GM19455 (cell line): Measurements from ENCODE around the gene PELI2.

Source experiments
- ATAC-seq: cut with Tn5 transposase; IDR thresholded peaks from one replicate; pipeline ENCODE4 v1.9.1; 2021; ENCODE audit not compliant: unreplicated experiment

The PELI2 gene

DNA sequence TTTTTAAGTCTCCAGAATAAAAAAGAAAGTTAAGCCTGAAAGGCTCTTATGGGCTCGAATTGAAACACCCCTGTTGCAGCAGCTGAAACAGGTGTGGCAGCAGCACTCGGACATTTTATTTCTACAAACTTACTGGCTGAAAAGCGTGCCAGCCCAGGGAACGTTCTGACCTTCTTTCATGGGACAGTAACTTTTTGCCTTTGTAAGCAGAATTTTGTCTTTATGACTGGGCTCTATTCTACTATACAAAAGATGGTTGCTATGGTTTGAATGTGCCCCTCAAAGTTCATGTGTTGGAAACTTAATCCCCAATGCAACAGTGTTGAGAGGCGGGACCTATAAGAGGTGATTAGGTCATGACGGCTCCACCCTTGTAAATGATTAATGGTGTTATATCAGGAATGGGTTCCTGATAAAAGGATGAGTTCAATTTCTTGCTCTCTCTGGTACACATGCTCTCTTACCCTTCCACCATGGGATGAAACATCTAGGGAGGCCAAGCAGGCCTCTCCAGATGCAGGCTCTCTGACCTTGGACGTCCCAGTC lies 52.7 kb downstream of the PELI2 start:
- ATAC-seq, result no peak

DNA sequence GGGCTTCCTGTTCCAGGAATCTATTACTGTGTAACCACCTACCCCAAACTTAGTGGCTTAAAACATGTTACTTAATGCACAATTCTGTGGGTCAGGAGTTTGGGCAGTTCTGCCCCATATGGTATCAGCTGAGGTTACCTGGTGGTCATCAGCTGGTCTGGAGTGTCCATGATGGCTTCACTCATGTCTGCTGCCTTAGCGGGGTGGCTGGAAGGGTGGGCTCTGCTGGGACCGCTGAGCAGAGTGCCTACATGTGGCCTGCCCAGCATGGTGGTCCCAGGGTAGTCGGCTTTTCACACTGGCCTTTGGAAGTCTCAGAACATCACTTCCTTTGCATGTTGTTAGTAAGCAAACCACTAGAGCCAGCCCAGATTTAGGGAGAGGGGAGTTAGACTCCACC lies 53.9 kb downstream of the PELI2 start:
- ATAC-seq, result no peak

DNA sequence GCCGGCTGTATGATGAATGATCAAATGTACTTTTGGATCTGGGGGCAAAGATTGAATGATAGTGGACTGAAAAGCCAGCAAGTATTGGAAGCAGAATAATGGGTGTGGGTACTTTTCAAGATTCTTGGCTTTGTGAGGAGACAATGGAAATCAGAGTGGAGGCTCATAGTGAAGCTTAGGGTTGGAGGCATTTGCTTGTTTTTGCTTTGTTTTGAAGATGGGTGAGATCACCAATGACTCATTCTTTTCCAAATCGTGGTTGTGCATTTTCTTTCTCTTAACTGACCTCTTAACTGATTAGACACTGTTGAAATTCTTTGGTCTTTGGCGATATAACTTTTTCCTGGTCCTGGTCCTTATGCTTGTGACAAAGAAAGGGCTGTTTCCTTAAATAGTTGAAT lies 54.4 kb downstream of the PELI2 start:
- ATAC-seq, result no peak

DNA sequence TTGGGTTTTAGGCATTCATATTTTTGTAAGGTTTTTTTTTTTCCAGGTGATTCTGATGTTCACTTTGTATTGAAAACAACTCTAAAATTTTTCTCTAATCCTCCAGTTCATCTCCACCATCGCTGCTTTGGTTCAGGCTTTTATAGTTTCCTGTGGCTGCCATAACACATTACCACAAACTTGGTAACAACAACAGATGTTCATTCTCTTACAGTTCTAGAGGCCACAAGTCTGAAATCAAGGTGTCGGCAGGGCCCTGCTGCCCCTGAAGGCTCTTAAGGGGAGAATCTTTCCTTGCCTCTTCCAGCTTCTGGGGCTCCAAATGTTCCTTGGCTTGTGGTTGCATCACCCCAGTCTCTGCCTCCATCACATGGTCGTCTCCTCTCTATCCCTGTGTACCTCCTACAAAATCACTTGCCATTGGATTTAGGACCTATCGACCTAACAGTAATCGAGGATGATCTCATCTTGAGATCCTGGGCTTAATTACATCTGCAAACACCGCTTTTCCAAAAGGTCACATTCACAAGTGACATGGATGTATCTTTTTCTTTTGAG lies 55.2 kb downstream of the PELI2 start:
- ATAC-seq, result no peak

DNA sequence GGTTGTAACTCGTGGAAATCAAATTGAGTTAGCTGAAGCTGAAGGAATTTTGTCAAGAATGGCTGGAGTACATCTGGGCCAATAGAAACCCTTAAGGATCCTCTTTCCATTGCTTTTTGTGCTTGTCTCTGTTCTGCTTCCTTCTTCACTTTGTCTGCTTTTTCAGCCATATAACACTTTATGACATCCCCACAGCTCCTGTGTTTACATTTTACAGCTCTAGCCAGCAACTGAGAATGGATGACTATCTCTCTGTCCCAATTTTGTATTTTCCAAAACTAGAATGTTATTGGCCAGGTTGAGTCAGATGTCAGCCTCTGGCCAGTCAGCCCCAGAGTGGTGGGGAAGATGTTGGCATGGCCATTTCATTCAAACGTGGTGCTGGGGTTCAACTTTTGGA lies 57.6 kb downstream of the PELI2 start:
- ATAC-seq, result no peak

DNA sequence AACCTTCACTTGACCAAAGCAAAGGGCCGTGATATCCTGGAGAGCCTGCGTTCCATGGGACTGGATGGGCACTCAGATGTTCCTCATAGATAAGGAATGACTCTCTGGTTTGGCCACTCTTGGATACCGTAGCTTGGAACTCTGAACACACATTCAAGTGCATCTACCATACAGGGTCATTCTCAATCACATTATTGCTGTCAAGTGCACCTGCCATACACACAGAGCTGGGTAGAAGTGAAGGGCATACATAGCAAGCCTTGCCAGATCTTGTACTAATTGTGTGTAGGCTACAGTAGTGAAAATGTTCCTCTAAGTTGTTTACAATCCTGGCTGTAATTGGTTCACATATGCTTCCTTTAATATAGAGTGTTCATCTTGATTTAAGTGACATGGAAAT lies 58.3 kb downstream of the PELI2 start:
- ATAC-seq, result no peak

DNA sequence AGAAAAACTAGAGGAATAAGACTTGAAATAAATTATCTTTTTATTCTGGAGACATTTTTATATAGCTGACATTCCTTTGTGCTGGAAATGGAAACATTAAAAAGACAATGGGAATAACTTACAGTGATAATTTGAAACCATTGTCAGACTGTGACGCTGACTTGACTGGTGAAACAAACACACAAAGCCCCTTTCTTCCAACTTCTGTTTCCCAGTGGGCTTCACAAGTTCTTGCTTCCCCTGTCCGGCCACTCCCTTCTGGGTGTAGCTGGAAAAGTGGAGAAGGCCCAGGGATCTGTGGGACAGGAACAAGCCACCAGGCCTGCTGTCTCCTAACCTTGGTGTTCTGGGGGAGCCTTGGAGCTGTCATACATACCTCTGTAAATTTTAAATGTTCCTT lies 58.8 kb downstream of the PELI2 start:
- no peak for ATAC-seq

DNA sequence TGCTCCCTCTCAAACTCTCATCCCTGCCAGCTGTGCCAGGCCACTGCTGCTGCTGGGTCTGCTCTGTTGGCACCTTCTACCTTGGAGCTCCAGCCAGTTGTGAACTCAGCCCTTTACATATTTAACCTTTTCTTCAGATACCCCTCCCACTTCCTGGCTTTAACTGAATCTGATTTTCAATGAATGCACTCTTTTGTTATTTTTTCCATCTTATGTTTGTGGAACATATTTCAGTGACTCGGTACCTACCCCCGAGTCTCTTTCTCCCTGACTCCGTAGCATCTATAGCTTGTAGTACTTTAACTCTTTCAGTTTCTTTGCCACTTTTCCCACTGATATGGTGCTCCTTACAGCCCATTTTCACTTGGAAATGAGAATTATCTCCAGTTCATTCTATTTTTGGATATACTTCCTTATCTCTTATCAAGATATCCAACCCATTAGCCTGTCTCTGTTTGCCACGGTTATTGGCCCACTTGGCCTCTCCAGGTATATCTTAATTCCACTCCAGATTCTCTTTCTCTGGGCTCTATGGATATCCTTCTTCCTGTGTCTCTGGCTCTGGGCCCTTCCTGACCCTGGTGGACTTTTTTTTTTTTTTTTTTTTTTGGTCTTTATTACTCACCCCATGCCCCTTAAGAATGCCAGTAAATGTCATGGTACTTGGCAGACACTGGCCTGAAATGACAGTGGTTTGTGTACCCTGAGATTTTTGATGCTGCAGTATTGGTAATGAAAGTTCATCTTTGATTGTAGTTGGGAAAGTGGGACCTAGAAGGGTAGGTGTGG lies 62.7 kb downstream of the PELI2 start:
- no peak for ATAC-seq

DNA sequence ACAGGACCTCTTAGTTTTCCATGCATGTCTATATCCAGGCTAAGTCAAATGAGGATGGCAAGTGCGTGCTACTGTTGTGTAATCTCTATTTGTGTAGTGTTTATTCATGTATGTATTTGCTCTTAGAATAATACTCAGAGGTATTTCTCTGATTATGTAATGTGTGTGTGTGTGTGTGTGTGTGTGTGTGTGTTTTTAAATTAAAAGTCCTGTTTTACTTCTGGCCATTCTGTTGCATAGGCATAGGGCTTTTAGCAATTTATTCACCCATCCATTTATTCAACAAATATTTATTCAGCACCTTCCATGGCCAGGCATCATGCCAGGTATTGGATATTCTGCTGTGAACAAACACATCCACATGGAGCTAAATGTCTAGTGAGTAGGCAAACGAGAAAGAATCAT lies 63.5 kb downstream of the PELI2 start:
- ATAC-seq, result no peak

DNA sequence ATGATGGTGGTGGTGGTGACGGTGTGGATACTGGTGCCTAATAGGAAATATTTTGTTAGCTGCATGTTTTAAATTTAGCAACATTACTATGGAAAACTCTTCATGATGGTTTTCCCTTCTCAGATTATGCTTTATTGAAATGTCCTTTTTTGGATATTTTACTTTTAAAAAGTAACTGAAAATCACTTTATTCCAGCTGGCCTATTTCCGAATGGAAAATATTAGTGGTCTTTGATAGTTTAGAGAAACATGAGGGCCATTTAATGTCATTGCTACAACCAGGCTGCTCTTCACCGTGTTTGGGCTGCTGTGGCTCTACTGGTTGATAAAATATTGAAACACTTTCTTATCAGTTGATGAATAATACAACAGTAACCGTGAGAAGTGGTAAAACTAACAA lies 64.2 kb downstream of the PELI2 start:
- no peak for ATAC-seq

DNA sequence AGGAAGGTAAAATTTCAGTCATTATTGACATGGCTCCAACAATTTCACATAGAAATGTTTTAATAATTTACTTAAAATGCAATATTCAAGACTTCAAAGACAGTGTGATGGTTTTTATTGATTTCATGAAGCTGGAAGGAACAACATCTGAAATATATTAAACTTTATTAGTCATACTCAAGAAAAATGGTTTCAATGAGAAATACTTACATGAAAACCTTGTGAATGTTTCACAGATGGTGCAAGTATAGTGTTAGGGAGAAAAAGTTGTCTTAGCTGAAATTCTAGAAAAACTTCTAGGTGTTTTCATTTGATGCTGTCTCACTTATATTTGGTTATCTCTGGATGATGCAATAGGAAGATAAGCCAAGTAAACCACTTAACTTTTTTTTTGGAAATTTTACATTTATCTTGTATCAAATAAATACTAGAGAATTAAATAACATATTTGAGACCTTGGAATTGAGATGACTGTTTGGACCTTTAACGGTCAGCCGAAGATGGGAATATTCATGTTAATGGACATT lies 65.5 kb downstream of the PELI2 start:
- no peak for ATAC-seq

DNA sequence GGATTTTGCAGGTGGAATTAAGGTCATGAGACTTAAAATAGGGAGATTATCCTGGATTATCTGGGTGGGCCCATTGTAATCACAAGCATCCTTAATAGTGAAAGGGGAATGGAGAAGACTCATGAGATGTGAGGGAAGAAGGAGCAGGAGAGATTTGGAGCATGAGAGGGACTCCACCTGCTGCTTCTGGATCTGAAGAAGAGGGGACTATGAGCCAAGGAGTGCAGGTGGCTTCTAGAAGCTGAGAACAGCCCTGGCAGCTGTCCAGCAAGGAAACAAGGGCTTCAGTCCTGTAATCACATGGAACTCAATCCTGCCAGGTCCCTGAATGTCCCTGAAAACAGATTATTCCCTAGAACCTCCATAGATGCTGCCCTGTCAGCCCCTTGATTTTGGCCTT lies 67.8 kb downstream of the PELI2 start:
- ATAC-seq, result no peak

DNA sequence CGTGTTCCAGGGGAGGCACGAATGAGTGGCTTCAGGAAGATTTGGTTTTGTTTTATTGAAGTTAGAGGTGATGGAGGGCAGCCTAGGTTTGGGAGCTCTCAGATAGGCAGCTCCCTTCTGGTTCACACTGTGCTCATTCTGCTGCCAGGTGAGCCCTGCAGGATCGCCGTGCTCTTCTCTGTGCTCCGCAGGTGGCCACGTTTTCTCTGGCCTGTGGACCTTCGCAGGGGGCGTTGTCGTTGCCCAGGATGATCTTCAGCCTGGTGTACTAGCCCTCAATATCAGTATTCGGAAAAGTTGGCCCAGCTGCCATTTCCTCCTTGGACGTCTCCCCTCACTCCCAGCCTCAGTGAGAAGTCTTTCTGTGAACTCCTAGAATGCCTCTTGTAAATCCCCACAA lies 69.5 kb downstream of the PELI2 start:
- no peak for ATAC-seq

DNA sequence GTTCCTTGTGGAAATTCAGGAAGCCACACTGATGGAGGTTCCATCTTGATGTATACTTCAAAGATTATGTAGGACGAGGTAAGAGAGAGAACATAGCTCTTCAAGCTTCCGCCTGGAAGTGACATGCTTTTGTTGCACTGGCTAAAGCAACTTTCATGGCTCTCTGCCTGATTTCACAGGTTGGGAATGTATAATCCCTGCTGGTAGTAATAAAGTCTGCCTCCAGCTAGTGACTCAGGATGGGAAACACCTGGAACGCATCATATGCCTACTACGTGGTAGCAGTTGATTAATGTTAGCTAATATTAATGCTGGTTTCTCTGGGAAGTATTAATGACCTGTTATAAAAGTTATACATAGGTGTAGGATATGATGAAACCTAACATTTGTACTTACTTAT lies 71.1 kb downstream of the PELI2 start:
- ATAC-seq, result no peak

DNA sequence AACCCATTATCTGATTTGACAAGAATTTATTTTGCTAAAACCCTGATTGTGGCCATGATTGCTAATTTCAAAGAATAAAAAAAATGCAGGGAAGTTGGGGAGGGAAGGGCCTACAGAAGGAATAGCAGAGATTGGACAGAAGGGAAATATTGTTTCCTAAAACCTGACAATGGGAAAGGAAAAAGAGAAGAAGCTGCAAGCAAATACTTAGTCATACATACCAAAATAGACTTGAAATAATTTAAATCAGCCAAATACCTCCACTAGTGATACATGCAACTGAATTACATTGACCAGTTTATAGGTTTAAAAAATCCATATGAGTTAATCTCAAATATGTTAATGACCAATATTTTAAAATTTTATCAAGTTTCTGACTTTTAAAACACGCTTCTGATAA lies 75.1 kb downstream of the PELI2 start:
- no peak for ATAC-seq

DNA sequence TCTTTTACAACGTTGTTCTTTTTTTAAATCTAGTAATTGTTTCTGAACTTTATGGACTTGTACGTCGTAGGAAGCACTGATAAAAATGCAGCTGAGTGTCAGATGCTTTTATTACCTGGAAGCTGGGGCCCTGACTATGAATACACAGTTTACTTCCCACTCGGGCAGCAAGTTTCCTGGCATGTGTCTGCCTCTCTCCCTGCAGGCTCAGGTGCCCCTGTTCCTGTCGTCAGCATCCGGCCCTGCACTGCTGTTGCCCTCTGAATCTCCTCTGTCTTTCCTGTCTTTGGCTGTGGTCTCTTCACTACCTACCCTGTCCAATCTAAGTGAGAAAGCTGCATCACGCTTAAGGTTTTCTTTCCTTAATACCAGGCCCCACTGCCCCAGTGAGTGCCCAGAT lies 75.8 kb downstream of the PELI2 start:
- no peak for ATAC-seq

DNA sequence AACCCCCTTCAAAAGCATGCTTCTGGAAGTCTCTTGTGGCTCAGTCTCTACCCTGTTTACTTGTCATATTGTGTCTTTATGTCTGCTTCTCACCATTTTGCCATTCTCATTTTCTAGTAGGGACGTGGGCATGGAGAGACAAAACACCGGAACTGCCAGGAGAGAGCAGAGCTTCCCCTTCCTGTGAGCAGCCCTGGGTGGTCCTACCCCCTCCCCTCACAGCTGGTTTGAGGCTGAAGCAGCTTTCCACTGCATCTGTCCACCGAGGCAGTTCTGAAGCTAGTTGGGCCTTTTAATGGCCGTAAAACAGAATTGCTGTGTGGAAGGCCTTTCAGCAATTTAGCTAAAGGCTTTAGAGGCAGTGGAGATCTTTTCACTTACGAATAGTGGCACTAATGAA lies 77.0 kb downstream of the PELI2 start:
- ATAC-seq, result no peak

DNA sequence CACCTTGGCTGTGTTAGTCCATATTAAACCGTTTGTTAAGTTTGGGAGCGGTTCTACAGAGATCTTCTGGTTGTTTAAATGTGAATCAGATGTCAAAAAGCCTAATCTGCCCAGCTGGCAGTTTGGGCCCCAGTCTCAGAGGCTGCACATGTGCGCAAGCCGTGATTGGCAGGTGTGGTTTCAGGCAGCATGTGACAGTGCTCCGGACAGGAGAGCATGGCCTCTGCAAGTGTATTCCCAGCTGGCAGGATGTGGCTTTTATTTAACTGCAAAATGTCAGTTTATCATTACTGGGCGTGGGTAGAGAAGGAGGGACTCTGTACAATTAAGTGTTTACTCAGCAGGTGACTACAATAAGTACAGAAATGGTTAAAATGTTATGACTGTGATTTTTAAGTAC lies 77.5 kb downstream of the PELI2 start:
- peak; percentile 68 for ATAC-seq

DNA sequence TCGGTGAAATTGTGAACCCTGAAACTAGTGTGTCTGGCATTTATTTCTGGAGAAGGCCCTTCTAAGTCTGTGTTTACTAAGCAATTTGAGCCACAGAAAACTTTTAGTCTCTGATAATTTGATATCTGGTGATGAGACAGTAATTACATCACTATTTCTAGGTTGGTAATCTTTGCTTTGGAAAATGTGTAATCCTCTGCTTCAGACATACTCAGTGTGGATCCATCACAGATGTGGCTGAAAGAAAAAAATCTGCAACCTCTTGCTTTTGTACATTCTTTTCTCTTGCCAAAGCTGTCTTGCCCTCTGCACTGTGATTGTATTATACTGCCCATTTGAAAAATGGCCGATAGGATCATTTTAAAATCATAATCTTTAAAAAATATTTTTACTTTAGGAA lies 78.1 kb downstream of the PELI2 start:
- no peak for ATAC-seq

DNA sequence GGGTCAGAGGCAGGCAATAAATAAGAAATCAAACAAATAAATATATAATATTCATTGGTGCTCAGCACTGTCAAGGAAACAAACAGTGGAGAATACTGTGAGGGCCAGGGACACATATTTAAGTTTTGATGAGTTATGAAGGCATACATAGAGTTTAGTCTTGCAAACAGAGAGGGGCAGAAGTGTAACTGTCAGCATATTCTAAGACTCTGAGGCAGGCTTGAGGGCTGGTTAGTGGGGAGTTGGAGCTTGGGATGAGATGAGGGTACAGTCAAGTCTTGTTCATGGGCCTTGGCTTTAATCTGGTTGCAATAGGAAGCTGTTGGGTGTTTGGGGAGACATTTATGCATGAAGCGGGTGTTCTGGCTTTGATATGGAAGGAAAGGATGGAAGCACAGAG lies 78.9 kb downstream of the PELI2 start:
- no peak for ATAC-seq

DNA sequence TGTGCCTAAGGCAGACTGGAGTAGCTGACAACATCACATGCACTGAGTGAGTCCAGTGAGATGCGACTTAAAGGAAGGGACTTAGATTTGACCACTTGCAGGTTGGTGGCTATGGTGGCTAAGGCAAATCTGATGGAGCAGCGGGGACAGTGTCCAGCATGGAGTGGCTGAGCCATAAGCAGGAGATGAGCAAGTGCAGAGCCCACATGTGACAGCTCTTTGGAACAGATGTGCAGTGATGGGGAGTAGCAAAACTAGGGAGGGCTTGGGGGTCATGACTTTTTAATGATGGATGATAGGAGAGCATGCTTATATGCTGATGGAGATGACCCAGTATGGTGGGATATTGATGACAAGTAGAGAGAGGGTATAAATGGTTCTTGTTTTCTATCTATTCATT lies 80.2 kb downstream of the PELI2 start:
- no peak for ATAC-seq

DNA sequence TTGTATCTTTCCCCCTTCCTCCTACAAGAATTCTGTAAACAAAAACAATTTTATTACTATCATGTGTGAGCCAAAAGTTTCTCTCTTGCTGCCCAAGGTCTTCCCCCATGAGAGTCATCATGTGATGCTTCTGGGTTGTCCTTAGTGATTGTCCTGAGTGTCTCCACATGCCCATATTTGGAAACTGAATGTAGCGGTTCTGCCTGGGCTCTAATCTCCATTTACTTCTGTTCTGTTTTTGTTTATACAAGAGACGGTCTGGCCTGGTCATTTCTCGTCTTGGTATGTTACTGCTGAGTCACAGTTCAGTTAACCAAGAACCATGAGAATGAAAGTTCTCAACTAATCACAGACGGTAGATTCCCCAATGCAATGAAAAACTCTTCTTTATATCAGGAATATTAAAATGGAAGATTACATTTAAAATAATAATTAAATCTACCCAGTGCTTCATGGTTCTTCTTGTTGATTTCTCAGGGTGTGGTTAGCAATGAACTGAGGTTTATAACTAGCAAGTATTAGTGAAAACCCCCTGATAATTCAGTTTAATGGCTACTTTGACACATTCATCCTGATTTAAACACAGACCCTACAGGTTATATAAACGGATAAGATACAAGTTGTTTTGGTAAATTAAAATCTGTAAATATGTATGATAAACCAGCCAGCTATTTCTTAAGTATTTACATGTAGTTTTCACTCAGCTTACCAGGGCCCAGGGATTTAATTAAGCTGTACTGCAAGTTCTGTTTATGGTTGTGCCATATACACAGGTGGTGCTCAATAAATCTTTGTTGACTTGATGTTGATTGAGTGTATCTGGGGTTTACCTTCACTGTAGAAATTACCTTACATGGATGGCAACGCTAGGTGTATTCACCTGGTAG lies 81.1 kb downstream of the PELI2 start:
- no peak for ATAC-seq
